HCT116 (cell line): ENCODE results near the gene VPS35.

ENCODE experiments used
- EGR1 ChIP-seq: IDR thresholded peaks from 2 replicates; pipeline ENCODE4 v1.6.1; 2012; ENCODE audit warnings: low read depth
- EZH2phosphoT487 ChIP-seq: fragments of 200-600 bp; IDR thresholded peaks from 2 replicates; pipeline ENCODE4 v1.6.1; 2018; ENCODE audit warnings: antibody characterized with exemption, borderline replicate concordance
- POLR2A ChIP-seq: IDR thresholded peaks from 2 replicates; pipeline ENCODE4 v1.7.0; 2011; ENCODE audit warnings: borderline replicate concordance; ENCODE audit not compliant: insufficient read depth, insufficient read length; ENCODE audit errors: extremely low read depth
- POLR2AphosphoS5 ChIP-seq: IDR thresholded peaks from 2 replicates; pipeline ENCODE4 v1.6.1; 2011; ENCODE audit warnings: mild to moderate bottlenecking, low read depth, low read length, moderate library complexity
- TF ChIP-seq, protein P1 (sequence below), 3 experiments: fragments of 200-600 bp in 1 of 3; sonication (generic) in 1 of 3; IDR thresholded peaks in 2 of 3; conservative IDR thresholded peaks in 1 of 3; 2 replicates each; pipeline ENCODE4 v1.5.1; 2012 to 2017; ENCODE audit warnings: low read depth in 2 of 3, low read length in 2 of 3, antibody characterized with exemption in 1 of 3, borderline replicate concordance in 1 of 3, control low read depth in 1 of 3, mild to moderate bottlenecking in 1 of 3, mixed read lengths in 1 of 3, mixed run types in 1 of 3, moderate library complexity in 1 of 3; ENCODE audit not compliant: insufficient read depth in 1 of 3
- TF ChIP-seq, protein P2 (sequence below): IDR thresholded peaks from 2 replicates; pipeline ENCODE4 v1.6.1; 2012; ENCODE audit warnings: low read depth

GRCh38 chr16:46715769-46716305 is 26.9 kb upstream of the VPS35 start:
- no peak for TF ChIP-seq EGR1
- TF ChIP-seq POLR2AphosphoS5: no peak
- no peak for TF ChIP-seq EZH2phosphoT487
- TF ChIP-seq POLR2A: no peak
- TF ChIP-seq, protein P1, sequence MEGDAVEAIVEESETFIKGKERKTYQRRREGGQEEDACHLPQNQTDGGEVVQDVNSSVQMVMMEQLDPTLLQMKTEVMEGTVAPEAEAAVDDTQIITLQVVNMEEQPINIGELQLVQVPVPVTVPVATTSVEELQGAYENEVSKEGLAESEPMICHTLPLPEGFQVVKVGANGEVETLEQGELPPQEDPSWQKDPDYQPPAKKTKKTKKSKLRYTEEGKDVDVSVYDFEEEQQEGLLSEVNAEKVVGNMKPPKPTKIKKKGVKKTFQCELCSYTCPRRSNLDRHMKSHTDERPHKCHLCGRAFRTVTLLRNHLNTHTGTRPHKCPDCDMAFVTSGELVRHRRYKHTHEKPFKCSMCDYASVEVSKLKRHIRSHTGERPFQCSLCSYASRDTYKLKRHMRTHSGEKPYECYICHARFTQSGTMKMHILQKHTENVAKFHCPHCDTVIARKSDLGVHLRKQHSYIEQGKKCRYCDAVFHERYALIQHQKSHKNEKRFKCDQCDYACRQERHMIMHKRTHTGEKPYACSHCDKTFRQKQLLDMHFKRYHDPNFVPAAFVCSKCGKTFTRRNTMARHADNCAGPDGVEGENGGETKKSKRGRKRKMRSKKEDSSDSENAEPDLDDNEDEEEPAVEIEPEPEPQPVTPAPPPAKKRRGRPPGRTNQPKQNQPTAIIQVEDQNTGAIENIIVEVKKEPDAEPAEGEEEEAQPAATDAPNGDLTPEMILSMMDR (IDR thresholded peaks at IDR 0.05 in 2 of 3, conservative IDR thresholded peaks at IDR 0.05 in 1 of 3; ENCODE audit: borderline replicate concordance in 1 of 3, insufficient read depth in 1 of 3, low read depth in 2 of 3, low read length in 2 of 3): no peak
- TF ChIP-seq, protein P2, sequence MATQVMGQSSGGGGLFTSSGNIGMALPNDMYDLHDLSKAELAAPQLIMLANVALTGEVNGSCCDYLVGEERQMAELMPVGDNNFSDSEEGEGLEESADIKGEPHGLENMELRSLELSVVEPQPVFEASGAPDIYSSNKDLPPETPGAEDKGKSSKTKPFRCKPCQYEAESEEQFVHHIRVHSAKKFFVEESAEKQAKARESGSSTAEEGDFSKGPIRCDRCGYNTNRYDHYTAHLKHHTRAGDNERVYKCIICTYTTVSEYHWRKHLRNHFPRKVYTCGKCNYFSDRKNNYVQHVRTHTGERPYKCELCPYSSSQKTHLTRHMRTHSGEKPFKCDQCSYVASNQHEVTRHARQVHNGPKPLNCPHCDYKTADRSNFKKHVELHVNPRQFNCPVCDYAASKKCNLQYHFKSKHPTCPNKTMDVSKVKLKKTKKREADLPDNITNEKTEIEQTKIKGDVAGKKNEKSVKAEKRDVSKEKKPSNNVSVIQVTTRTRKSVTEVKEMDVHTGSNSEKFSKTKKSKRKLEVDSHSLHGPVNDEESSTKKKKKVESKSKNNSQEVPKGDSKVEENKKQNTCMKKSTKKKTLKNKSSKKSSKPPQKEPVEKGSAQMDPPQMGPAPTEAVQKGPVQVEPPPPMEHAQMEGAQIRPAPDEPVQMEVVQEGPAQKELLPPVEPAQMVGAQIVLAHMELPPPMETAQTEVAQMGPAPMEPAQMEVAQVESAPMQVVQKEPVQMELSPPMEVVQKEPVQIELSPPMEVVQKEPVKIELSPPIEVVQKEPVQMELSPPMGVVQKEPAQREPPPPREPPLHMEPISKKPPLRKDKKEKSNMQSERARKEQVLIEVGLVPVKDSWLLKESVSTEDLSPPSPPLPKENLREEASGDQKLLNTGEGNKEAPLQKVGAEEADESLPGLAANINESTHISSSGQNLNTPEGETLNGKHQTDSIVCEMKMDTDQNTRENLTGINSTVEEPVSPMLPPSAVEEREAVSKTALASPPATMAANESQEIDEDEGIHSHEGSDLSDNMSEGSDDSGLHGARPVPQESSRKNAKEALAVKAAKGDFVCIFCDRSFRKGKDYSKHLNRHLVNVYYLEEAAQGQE: no peak
